T-helper 9 cell (primary cell): Measurements from ENCODE around the gene AFF4.
"Not testable (repeated sequence)": the region's sequence is repeated elsewhere in the genome, so short reads cannot be mapped to it uniquely, and the experiment has no call there.

ENCODE experiments used
- DNase-seq: peaks from one replicate; pipeline ENCODE4 v3.0.0-alpha.2; 2020
- total RNA-seq, 2 donors: gene quantifications; one replicate each; lab custom pipeline; 2026; lab: John Stamatoyannopoulos, UW

Gene AFF4
- 162 to 181 reads per million in 2 donors for total RNA-seq

DNA sequence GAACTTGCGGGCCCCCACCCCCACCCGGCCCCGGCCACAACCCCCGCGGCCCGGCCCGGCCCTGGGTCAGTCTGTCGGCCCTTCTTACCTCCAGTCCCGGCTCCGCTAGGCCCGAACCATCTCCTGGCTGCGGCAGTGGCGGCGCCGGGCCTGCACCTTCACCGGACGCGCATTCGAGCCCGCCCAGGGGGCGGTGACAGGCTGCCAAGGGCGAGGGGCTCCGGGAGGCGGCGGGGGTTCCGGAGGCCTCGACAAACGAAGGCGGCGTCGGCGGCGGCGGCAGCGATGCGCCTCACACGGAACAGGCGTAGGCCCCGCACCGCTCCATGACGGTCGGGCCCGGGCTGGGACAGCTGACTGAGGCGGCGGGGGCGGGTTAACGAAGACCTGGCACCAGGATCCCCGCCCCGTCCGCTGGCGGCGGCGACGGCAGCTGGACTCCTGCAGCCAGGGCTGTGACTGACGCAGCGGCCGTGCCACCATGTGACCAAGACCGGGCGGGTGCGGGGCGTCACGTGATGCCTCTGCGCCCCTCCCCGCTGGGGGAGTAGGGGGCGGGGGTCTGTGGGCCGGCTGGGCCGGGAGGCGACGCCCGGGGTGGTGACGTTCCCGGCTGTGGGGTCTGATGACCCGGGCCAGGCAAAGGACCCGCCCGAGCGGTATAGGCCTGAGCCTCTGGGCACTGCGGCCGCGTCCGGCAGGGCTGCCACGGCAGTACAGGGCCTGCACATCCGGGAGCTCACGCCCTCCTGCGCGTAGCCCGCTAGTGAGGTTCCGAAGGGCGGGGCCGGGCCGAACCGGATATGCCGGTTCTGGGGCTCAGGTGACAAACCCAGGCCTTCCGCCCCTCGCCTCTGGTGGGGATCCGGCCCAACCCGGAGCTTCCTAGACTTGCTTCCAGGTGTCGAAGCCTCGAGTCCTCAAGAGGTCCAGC is at the start of gene AFF4:
AFF4 (minus strand) TSS at position 464 of the 934 bp plus-strand sequence. CDS start 26,445 bp downstream, outside the sequence.
- peak; percentile 76 for DNase-seq

GRCh38 chr5:133008455-133008854 is 45.0 kb upstream of the AFF4 start:
- not testable (repeated sequence) for DNase-seq

- no peak for DNase-seq
These were observed 43.2 kb upstream of the AFF4 start for GRCh38 chr5:133006653-133007052.

GRCh38 chr5:132999246-132999645 is 35.8 kb upstream of the AFF4 start:
- DNase-seq: no peak

GRCh38 chr5:132998556-132998955 is 35.1 kb upstream of the AFF4 start:
- DNase-seq: no peak

- no peak for DNase-seq
These were observed 32.9 kb upstream of the AFF4 start for GRCh38 chr5:132996307-132996706.

GRCh38 chr5:132987531-132988408 is 24.3 kb upstream of the AFF4 start:
- no peak for DNase-seq

DNA sequence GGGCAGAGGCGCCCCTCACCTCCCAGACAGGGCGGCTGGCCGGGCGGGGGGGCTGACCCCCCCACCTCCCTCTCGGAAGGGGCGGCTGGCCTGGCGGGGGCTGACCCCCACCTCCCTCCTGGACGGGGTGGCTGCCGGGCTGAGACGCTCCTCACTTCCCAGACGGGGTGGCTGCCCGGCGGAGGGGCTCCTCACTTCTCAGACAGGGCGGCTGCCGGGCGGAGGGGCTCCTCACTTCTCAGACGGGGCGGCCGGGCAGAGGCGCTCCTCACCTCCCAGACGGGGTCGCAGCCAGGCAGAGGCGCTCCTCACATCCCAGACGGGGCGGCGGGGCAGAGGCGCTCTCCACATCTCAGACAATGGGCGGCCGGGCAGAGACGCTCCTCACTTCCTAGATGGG is 19.5 kb upstream of the AFF4 start:
- not testable (repeated sequence) for DNase-seq

GRCh38 chr5:132981288-132981687 is 17.9 kb upstream of the AFF4 start:
- DNase-seq: no peak

- DNase-seq: no peak
These were observed 16.5 kb upstream of the AFF4 start for GRCh38 chr5:132979976-132980375.

DNA sequence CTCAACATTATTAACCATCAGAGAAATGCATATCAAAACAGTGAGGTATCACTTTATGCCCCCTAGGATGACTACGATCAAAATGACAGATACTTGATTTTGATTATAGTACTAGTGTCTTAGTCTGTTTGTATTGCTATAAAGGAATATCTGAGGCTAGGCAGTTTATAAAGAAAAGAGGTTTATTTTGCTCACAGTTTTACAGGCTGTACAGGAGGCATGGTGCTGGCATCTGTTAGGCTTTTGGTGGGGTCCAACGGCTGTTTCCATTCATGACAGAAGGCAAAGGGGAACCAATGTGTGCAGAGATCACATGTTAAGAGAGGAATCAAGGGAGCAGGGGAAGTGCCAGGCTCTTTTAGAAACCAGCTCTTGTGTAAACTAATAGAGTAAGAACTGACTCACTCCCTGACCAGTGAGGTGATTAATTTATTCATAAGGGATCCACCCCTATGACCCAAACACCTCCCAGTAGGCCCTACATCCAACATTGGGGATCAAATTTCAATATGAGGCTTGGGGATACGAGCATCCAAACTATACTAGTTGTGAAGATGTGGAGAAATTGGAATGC is 16.0 kb upstream of the AFF4 start:
- no peak for DNase-seq

GRCh38 chr5:132976852-132977251 is 13.4 kb upstream of the AFF4 start:
- DNase-seq: no peak

DNA sequence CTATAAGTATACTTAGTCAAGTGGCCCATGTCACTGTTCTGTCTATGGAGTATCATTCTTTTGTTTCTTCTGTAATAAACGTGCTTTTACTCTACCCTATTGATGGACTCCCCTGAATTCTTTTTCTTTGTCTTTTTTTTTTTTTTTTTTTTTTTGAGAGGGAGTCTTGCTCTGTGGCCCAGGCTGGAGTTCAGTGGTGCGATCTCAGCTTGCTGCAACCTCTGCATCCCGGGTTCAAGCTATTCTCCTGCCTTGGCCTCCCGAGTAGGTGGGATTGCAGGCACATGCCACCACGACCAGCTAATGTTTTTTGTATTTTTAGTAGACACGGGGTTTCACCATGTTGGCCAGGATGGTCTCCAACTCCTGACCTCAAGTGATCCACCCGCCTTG is 9.0 kb upstream of the AFF4 start:
- not testable (repeated sequence) for DNase-seq

GRCh38 chr5:132971483-132972435 is 8.3 kb upstream of the AFF4 start:
- DNase-seq: no peak

GRCh38 chr5:132965120-132965519 is 1.7 kb upstream of the AFF4 start:
- no peak for DNase-seq

DNA sequence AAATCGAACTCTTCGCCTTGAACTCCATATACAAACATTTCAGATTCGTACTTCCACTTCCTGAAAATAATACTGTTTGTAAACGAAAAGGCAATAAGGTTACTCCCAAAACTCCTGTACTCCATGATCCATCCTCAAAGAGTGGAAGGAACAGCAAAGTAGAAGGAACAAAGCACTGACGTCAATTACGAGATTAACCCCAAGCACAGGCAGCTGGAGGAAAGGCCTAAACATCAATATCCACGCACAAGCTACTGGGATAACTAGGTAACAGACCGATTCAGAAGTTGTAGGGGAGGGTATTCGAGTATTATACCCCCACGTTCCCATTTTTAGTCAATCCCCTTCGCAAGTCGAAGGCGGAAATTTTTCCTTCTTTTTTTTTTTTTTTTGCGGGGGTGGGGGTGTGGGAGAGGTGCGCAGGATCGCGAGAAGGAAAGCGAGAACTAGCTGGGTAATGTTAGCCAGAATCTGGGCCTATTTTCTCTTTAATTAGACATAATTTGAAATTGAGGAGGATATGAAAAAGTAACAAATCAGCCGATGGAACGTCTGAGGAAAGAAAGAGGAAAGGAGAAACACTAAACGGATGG is 909 bp downstream of the AFF4 start:
- DNase-seq: no peak

DNA sequence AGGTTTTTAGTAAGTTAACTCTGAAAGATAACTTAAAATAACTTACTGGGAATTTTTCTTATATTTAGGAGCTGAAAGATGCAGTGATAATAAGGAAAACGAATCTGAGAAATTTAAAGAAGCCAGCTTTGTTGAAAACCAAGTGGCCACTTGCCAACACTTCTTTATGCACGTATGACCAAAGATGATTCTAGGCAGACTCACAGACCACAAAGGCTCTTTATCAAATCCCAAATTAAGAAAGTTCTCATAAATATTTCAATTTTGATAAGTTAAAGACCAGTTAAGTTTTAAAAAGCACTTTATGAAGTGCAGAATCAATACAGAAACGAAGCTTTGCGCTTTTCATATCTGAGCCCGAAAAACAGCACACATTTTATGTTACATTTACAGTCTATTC is 1.5 kb downstream of the AFF4 start:
- no peak for DNase-seq

DNA sequence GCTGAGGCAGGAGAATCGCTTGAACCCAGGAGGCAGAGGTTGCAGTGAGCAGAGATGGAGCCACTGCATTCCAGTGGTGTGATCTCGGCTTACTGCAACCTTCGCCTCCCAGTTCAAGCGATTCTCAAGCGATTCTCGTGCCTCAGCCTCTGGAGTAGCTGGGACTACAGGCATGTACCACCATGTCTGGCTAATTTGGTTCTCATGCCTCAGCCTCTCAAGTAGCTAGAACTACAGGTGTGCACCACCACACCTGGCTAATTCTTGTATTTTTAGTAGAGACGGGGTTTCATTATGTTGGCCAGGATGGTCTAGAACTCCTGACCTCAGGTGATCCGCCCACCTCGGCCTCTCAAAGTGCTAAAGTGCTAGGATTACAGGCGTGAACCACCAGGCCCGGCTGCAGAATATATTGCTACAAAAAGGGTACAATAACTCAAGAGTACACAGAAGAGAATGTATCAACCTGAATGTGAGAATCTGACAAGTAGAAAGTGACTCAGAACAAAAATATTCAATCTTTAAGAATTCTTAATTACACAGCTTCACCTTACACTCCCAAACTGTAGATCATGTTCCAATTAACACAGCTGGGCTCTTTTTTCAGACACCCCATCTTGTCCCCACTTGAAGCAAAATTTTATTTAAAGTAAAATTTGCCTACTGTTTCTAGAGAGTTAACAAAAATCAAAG is 2.2 kb downstream of the AFF4 start:
- not testable (repeated sequence) for DNase-seq

GRCh38 chr5:132956166-132956799 is 7.2 kb downstream of the AFF4 start:
- DNase-seq: not testable (repeated sequence)

- no peak for DNase-seq
These were observed 9.7 kb downstream of the AFF4 start for GRCh38 chr5:132953710-132954109.
